Colonic mucosa (tissue), 4 donors: ENCODE results near the gene NFKBIB. TPM values are rescaled to one million over a fixed set of nuclear protein-coding genes. Genes with fewer than 3 reads are reported as not detected.

Experiments
- DNase-seq: peaks from one replicate; pipeline ENCODE4 v3.0.0-alpha.2; 2020
- H3K27ac ChIP-seq: fragments of 200-600 bp; one replicate; pipeline ENCODE4 v1.8.0; 2021
- H3K27me3 ChIP-seq: fragments of 200-600 bp; one replicate; pipeline ENCODE4 v1.8.0; 2021
- H3K36me3 ChIP-seq: fragments of 200-600 bp; one replicate; pipeline ENCODE4 v1.8.0; 2021
- H3K4me1 ChIP-seq: fragments of 200-600 bp; one replicate; pipeline ENCODE4 v1.8.0; 2021; ENCODE audit warnings: mild to moderate bottlenecking
- H3K4me3 ChIP-seq: fragments of 200-600 bp; one replicate; pipeline ENCODE4 v1.8.0; 2021
- H3K9ac ChIP-seq, 2 donors: one replicate each; pipeline ENCODE4 v1.7.0; 2013; ENCODE audit warnings: control low read depth in 2 of 2, low read depth in 2 of 2, low read length in 2 of 2
- H3K9me3 ChIP-seq: fragments of 200-600 bp; one replicate; pipeline ENCODE4 v1.8.0; 2021
- CTCF ChIP-seq: fragments of 200-600 bp; IDR thresholded peaks from one replicate; pipeline ENCODE4 v1.8.0; 2022; ENCODE audit warnings: antibody characterized with exemption, mild to moderate bottlenecking
- intact Hi-C: fragments of 100-400 bp; cut with DNase I; formaldehyde crosslinking; loops from one replicate; pipeline ENCODE4 v1.14.1; 2022
- total RNA-seq, 2 donors: library from RNA; stranded (reverse); fragmentation: NEBNext Ultra II Directional in 1 of 2; extraction: Animal tissue kit (Norgen Biotek cat#: 25700) in 1 of 2; gene quantifications; one replicate each; pipeline ENCODE4 v1.2.1, GENCODE V29; 2021
- donor health status: healthy.
- donor health status: DM: no; HTN: no; CAD: no.
- donor health status: DM: no; HTN: no; CAD: no.

NFKBIB gene
- total RNA-seq, 2 donors from 2014 or later = 40.7 to 52.4 TPM

DNA sequence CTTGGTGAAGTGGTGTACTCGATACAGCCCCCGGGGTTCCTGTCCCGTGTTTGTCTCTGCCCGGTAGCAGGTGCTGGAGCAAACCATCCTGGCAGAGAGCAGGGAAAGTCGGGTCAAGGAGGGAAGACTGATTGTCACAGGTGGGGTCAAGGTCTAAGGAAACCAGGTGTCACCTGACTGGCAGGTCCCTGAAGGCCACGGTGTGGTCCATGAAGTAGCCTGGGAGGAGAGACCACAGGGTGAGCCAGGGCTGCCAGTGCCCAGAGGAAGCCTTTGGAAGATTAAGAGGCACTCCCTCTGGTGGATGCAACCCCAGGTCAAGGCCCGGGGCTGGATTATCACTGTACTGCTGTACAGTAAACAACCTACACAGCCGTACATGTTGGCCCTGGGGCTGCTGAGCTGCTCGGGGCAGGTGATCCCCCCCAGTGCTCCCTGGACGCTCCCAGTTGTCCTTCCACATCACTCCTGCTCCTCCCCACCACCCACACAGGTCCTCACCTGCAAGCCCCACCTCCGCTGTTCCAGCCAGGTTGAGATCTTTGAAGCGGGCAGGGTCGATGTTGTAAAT, 18.2 kb downstream of the NFKBIB start:
- intact Hi-C loops = no loop called here
- Histone ChIP-seq H3K27ac (no peak overlapping the region), H3K4me3 (no peak overlapping the region), H3K27me3 (no peaks in the 10 kb centered on the region), H3K9me3 (no peaks in the 10 kb centered on the region), H3K4me1 (no peaks in the 10 kb centered on the region), H3K9ac (no peak overlapping the region), H3K36me3 (no peaks in the 10 kb centered on the region)
- no peak for TF ChIP-seq CTCF
- no peak for DNase-seq

- no peak for DNase-seq
- H3K36me3 ChIP-seq = no peaks in the 10 kb centered on the region
- intact Hi-C loops = no loop called here
- no peaks in the 10 kb centered on the region for H3K27me3 ChIP-seq
- H3K9me3 ChIP-seq = no peaks in the 10 kb centered on the region
- H3K4me3 ChIP-seq = no peak overlapping the region
- H3K27ac ChIP-seq = no peak overlapping the region
- H3K9ac ChIP-seq = no peak overlapping the region
- no peak for TF ChIP-seq CTCF
- H3K4me1 ChIP-seq = no peaks in the 10 kb centered on the region
Measured at GRCh38 chr19:38918526-38918925, 18.8 kb downstream of the NFKBIB start.

- no peaks in the 10 kb centered on the region for H3K36me3 ChIP-seq
- no peak overlapping the region for H3K4me3 ChIP-seq
- intact Hi-C loops = loop anchor here (10.0 kb wide), 3 partner anchors 285 to 405 kb away; no protein-coding TSS in a partner anchor
- DNase-seq = no peak
- no peaks in the 10 kb centered on the region for H3K4me1 ChIP-seq
- H3K27me3 ChIP-seq = no peaks in the 10 kb centered on the region
- no peak overlapping the region for H3K27ac ChIP-seq
- no peak for TF ChIP-seq CTCF
- H3K9me3 ChIP-seq = no peaks in the 10 kb centered on the region
- no peak overlapping the region for H3K9ac ChIP-seq
Measured at GRCh38 chr19:38919837-38920601, 20.2 kb downstream of the NFKBIB start.

- H3K9ac ChIP-seq = no peak overlapping the region
- no peaks in the 10 kb centered on the region for H3K4me1 ChIP-seq
- intact Hi-C loops = loop anchor here (10.0 kb wide), 3 partner anchors 286 to 406 kb away; no protein-coding TSS in a partner anchor
- TF ChIP-seq CTCF = no peak
- H3K27me3 ChIP-seq = no peaks in the 10 kb centered on the region
- H3K9me3 ChIP-seq = no peaks in the 10 kb centered on the region
- no peaks in the 10 kb centered on the region for H3K36me3 ChIP-seq
- H3K27ac ChIP-seq = no peak overlapping the region
- H3K4me3 ChIP-seq = no peak overlapping the region
- DNase-seq = no peak
Measured at GRCh38 chr19:38920602-38921419, 21.0 kb downstream of the NFKBIB start.

DNA sequence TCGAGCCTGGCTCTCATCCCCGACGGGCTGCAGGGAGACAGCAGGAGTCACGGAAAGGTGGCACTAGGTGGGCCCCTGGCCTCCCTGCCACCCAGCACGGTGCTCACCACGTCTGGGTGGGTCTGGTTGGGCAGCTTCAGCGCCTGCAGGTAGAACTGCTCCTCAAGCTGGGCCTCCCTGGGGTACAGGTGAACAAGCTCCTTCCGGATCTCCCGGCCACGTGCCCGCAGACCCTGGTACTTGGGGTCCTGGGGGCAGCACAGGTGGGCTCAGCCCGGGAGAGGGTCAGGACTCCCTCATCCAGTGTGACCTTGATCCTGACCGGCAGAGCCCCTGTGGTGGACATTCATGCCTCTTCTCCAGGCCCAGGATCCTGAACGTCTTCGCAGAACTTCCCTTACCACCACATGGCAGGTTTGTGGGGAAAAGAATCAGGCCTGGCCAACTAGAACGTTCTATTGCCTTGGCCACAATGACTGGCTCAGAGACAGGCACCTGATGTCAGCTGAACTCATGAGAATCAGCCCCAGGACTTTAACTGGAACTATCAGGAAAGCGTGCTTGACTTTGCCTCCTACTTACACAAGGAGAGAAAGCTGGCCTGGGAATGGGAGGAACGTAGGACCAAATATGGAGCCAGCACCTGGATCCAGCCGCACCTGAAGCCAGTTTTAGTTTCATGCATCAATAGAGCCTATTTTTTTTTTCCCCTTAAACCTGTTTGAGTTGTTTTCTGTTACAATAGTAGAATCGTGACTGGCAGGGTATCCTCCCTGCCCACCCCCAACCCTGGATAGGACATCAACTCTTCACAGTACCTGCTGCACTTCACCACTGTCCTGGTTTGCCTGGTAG, 21.9 kb downstream of the NFKBIB start:
- Histone ChIP-seq H3K9ac (no peak overlapping the region), H3K9me3 (no peaks in the 10 kb centered on the region), H3K4me3 (no peak overlapping the region), H3K27ac (no peak overlapping the region), H3K36me3 (no peaks in the 10 kb centered on the region), H3K4me1 (no peaks in the 10 kb centered on the region), H3K27me3 (no peaks in the 10 kb centered on the region)
- DNase-seq = no peak
- intact Hi-C loops = loop anchor here (10.0 kb wide), 3 partner anchors 287 to 407 kb away; no protein-coding TSS in a partner anchor
- TF ChIP-seq CTCF = no peak
